Measurements from ENCODE around the gene ERAL1. TPM values are rescaled to one million over a fixed set of nuclear protein-coding genes. Genes with fewer than 3 reads are reported as not detected.
"Not testable (repeated sequence)": the region's sequence is repeated elsewhere in the genome, so short reads cannot be mapped to it uniquely, and the experiment has no call there.

Gene ERAL1
- total RNA-seq, 4 donors from 2014 or later = 28.1 to 74.4 (median 47.3) TPM

DNA sequence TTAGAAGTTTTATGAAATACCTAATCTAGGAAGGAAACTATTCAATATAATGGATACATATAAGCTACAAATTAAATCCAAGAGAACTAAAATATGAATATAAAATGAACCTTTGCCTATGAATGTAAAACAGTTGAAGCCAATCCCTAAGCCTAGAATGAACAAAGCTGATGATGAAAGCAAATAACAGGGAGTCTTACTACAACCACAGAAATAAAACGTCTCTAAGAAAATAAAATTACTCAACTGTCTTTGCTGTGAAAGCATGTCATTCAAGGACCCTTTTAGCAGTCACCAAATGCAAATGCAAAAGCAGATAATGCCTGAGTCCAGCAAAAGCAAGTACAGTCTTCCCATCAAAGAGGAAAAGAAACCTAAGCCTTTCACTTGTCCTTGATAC lies 35.2 kb upstream of the ERAL1 start:
- intact Hi-C loops (cut with DNase I; ENCODE audit: low total_unique reads) = loop anchor here (10.0 kb wide), 1 partner anchor 55 kb away; no protein-coding TSS in a partner anchor
- no peak overlapping the region for H3K4me3 ChIP-seq
- DNase-seq = no peak
- WGBS, 2 donors (ENCODE audit: low coverage in 1 of 2) = 50 to 51% methylated on average over 1 of the region's 1 CpG
- no peak for TF ChIP-seq EP300 (IDR thresholded peaks at IDR 0.05; ENCODE audit: low read depth)
- no peak for TF ChIP-seq POLR2A (IDR thresholded peaks at IDR 0.05)
- TF ChIP-seq, protein P1, sequence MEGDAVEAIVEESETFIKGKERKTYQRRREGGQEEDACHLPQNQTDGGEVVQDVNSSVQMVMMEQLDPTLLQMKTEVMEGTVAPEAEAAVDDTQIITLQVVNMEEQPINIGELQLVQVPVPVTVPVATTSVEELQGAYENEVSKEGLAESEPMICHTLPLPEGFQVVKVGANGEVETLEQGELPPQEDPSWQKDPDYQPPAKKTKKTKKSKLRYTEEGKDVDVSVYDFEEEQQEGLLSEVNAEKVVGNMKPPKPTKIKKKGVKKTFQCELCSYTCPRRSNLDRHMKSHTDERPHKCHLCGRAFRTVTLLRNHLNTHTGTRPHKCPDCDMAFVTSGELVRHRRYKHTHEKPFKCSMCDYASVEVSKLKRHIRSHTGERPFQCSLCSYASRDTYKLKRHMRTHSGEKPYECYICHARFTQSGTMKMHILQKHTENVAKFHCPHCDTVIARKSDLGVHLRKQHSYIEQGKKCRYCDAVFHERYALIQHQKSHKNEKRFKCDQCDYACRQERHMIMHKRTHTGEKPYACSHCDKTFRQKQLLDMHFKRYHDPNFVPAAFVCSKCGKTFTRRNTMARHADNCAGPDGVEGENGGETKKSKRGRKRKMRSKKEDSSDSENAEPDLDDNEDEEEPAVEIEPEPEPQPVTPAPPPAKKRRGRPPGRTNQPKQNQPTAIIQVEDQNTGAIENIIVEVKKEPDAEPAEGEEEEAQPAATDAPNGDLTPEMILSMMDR (IDR thresholded peaks at IDR 0.05) = no peak
- no peak for TF ChIP-seq POLR2AphosphoS5 (IDR thresholded peaks at IDR 0.05)
- no peak overlapping the region for H3K27ac ChIP-seq
- no peaks in the 10 kb centered on the region for H3K4me1 ChIP-seq
- in situ Hi-C loops (cut with MboI; ENCODE audit: low pct_ligation_motif_present in 1 of 4, low pct_unique_long_range_greater_than_20kb in 1 of 4, low sequenced_read_pairs in 3 of 4) = no loop called here
- no peaks in the 10 kb centered on the region for H3K36me3 ChIP-seq
- no peaks in the 10 kb centered on the region for H3K9me3 ChIP-seq
- no peaks in the 10 kb centered on the region for H3K27me3 ChIP-seq

DNA sequence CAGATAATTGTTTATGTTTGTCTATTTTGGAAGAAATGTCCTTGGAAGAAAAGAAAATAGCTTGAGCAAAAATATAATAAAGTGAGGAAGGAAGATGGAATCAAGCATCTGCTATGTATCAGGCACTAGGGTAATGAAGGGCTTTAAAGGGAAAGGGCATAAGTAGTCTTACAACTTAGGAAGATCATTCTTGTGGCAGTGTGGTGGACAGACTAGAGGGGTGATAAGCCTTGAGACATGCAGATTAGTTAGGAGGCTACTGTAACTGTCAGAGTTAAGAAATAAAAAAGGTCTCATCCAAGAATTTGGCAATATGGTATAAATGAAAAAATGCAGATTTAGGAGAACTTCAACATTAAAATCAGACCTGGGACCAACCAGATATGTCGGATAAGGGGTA lies 27.1 kb upstream of the ERAL1 start:
- TF ChIP-seq, protein P1 (IDR thresholded peaks at IDR 0.05) = no peak
- TF ChIP-seq EP300 (IDR thresholded peaks at IDR 0.05; ENCODE audit: low read depth) (no peak), POLR2AphosphoS5 (IDR thresholded peaks at IDR 0.05) (no peak), POLR2A (IDR thresholded peaks at IDR 0.05) (no peak)
- 93 to 100% methylated on average over 1 of the region's 1 CpG for WGBS, 2 donors (ENCODE audit: low coverage in 1 of 2)
- no peak overlapping the region for H3K27ac ChIP-seq
- H3K36me3 ChIP-seq = peaks cover 0 to 4% (median 0%) of the 10 kb centered on the region in 4 donors
- in situ Hi-C loops (cut with MboI; ENCODE audit: low pct_ligation_motif_present in 1 of 4, low pct_unique_long_range_greater_than_20kb in 1 of 4, low sequenced_read_pairs in 3 of 4) = no loop called here
- no peak overlapping the region for H3K4me3 ChIP-seq
- H3K9me3 ChIP-seq = no peaks in the 10 kb centered on the region
- intact Hi-C loops (cut with DNase I; ENCODE audit: low total_unique reads) = no loop called here
- DNase-seq = no peak
- H3K4me1 ChIP-seq = no peaks in the 10 kb centered on the region
- H3K27me3 ChIP-seq = no peaks in the 10 kb centered on the region

DNA sequence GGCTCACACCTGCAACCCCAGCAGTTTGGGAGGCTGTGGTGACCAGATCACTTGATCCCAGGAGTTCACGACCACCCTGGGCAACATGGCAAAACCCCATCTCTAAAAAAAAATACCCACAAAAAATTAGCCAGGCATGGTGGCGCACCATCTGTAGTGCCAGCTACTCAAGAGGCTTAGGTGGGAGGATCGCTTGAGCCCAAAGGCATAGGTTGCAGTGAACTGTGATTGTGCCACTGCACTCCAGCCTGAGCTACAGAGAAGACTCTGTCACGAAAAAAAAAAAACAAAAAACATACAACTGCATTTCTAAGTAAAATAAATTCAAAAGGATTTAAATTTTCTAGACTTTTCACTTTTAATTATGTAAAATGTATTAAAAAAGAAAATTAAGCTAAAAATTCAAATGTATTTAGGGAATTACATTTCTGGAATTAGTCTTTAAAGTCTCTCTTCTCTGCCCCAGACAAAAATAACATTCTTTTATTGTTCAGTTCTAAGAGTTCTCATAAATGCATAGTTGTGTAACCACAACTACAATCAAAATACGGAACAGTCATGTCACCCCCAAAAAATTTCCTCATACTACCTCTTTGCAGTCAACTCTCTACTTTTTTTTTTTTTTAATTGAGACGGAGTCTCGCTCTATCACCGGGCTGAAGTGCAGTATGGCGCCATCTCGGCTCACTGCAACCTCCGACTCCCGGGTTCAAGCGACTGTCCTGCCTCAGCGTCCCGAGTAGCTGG lies 26.3 kb upstream of the ERAL1 start:
- in situ Hi-C loops (cut with MboI; ENCODE audit: low pct_ligation_motif_present in 1 of 4, low pct_unique_long_range_greater_than_20kb in 1 of 4, low sequenced_read_pairs in 3 of 4) = no loop called here
- Histone ChIP-seq H3K27me3 (no peaks in the 10 kb centered on the region), H3K27ac (no peak overlapping the region), H3K9me3 (no peaks in the 10 kb centered on the region), H3K4me3 (no peak overlapping the region), H3K4me1 (no peaks in the 10 kb centered on the region), H3K36me3 (peaks cover 0 to 4% (median 0%) of the 10 kb centered on the region in 4 donors)
- intact Hi-C loops (cut with DNase I; ENCODE audit: low total_unique reads) = no loop called here
- no peak for TF ChIP-seq EP300 (IDR thresholded peaks at IDR 0.05; ENCODE audit: low read depth)
- TF ChIP-seq, protein P1 (IDR thresholded peaks at IDR 0.05) = no peak
- TF ChIP-seq POLR2A (IDR thresholded peaks at IDR 0.05) = no peak
- TF ChIP-seq POLR2AphosphoS5 (IDR thresholded peaks at IDR 0.05) = no peak
- 91 to 94% methylated on average over 9 to 15 of the region's 15 CpGs for WGBS, 2 donors (ENCODE audit: low coverage in 1 of 2)
- no peak for DNase-seq

GRCh38 chr17:28834420-28834819 lies 20.4 kb upstream of the ERAL1 start:
- in situ Hi-C loops (cut with MboI; ENCODE audit: low pct_ligation_motif_present in 1 of 4, low pct_unique_long_range_greater_than_20kb in 1 of 4, low sequenced_read_pairs in 3 of 4) (no loop called here), intact Hi-C loops (cut with DNase I; ENCODE audit: low total_unique reads) (no loop called here)
- no peaks in the 10 kb centered on the region for H3K9me3 ChIP-seq
- H3K4me3 ChIP-seq = no peak overlapping the region
- WGBS, 2 donors (ENCODE audit: low coverage in 1 of 2) = 96 to 100% methylated on average over 1 of the region's 1 CpG
- DNase-seq = no peak
- H3K27ac ChIP-seq = no peak overlapping the region
- H3K27me3 ChIP-seq = no peaks in the 10 kb centered on the region
- peaks cover 0 to 6% (median 3%) of the 10 kb centered on the region in 4 donors for H3K4me1 ChIP-seq
- H3K36me3 ChIP-seq = peaks cover 0 to 4% (median 0%) of the 10 kb centered on the region in 4 donors
- TF ChIP-seq POLR2A (IDR thresholded peaks at IDR 0.05) = no peak

- H3K27me3 ChIP-seq; intact Hi-C loops (cut with DNase I; ENCODE audit: low total_unique reads); H3K36me3 ChIP-seq; in situ Hi-C loops (cut with MboI; ENCODE audit: low pct_ligation_motif_present in 1 of 4, low pct_unique_long_range_greater_than_20kb in 1 of 4, low sequenced_read_pairs in 3 of 4); DNase-seq; H3K9me3 ChIP-seq; H3K4me3 ChIP-seq; H3K27ac ChIP-seq: not testable (repeated sequence)
- H3K4me1 ChIP-seq = peaks cover 7 to 24% (median 14%) of the 10 kb centered on the region in 4 donors
- 89% methylated on average over 10 of the region's 10 CpGs; no CpG with 5 or more reads in 1 of the 2 donors for WGBS, 2 donors (ENCODE audit: low coverage in 1 of 2)
Observed at GRCh38 chr17:28836541-28836940, 18.3 kb upstream of the ERAL1 start.

Data from transverse colon (tissue), 4 donors.